HCT116 (cell line): ENCODE data around the gene ZNF655. TPM values are rescaled to one million over a fixed set of nuclear protein-coding genes. Genes with fewer than 3 reads are reported as not detected.

ENCODE experiments used
- ATAC-seq: fragments of 200-7000 bp; cut with Tn5 transposase; 2 replicates; pipeline ENCODE4 v1.9.1; 2020; ENCODE audit warnings: mild to moderate bottlenecking, moderate library complexity
- BruUV-seq: library from RNA; stranded (reverse); fragments of 400-500 nt; replicated peaks from 2 replicates; lab custom pipeline; 2021; lab: Mats Ljungman, UMichigan
- CTCF ChIA-PET: fragments of 300-600 bp; sonication (Branson Sonifier 250); formaldehyde crosslinking; loops from one replicate; lab custom pipeline; 2021; ENCODE audit warnings: antibody characterized with exemption; lab: Charles Lee
- POLR2A ChIA-PET: fragments of 300-600, 350-600 bp; sonication (Branson Sonifier 250); formaldehyde crosslinking; loops from one replicate; lab custom pipeline; 2021; ENCODE audit warnings: antibody characterized with exemption; lab: Charles Lee
- RAD21 ChIA-PET, 2 experiments: fragments of 300-600 bp; sonication (Branson Sonifier 250); formaldehyde crosslinking; loops; one replicate each; lab custom pipeline; 2023; ENCODE audit warnings: low total read pairs in 2 of 2; ENCODE audit not compliant: uncharacterized antibody in 2 of 2, unreplicated experiment in 2 of 2, low non-redundant PET in 1 of 2; lab: Charles Lee
- DNase-seq: peaks from one replicate; pipeline ENCODE4 v3.0.0-alpha.2; 2010; ENCODE audit warnings: low read depth, low spot score
- H2AFZ ChIP-seq: fragments of 200-600 bp; shearing (Covaris generic), sonication (generic); 2 replicates; pipeline ENCODE4 v1.6.1; 2017; ENCODE audit warnings: low read depth, mixed run types, mixed read lengths, antibody characterized with exemption, low read length; ENCODE audit not compliant: poor library complexity, severe bottlenecking
- H3K27ac ChIP-seq: 2 replicates; pipeline ENCODE4 v1.5.1; 2012; ENCODE audit warnings: low read depth, low read length
- H3K27me3 ChIP-seq: fragments of 200-600 bp; sonication (generic); 2 replicates; pipeline ENCODE4 v1.6.1; 2016; ENCODE audit warnings: mixed run types, low read length, mixed read lengths; ENCODE audit not compliant: insufficient read depth
- H3K36me3 ChIP-seq, 2 experiments: fragments of 200-500 bp in 1 of 2; fragments of 200-600 bp in 1 of 2; sonication (Bioruptor generic) in 1 of 2; sonication (generic) in 1 of 2; 2 replicates each; pipeline versions ENCODE4 v1.5.1 to v1.6.1; 2014 to 2016; ENCODE audit warnings: low read length in 2 of 2, inconsistent platforms in 1 of 2, mixed read lengths in 1 of 2, mixed run types in 1 of 2; ENCODE audit not compliant: insufficient read depth in 2 of 2, control insufficient read depth in 1 of 2
- H3K4me1 ChIP-seq, 2 experiments: fragments of 200-600 bp in 1 of 2; sonication (generic) in 1 of 2; 2 replicates each; pipeline versions ENCODE4 v1.5.1 to v1.6.1; 2012 to 2017; ENCODE audit warnings: low read length in 2 of 2, inconsistent platforms in 1 of 2, mild to moderate bottlenecking in 1 of 2, mixed read lengths in 1 of 2, mixed run types in 1 of 2, moderate library complexity in 1 of 2; ENCODE audit not compliant: insufficient read depth in 2 of 2, control insufficient read depth in 1 of 2
- H3K4me2 ChIP-seq: fragments of 200-600 bp; sonication (generic); 2 replicates; pipeline ENCODE4 v1.6.1; 2017; ENCODE audit warnings: mixed run types, low read length, mixed read lengths
- H3K4me3 ChIP-seq, 2 experiments: fragments of 200-600 bp in 1 of 2; sonication (generic) in 1 of 2; replicated peaks in 1 of 2; 2 replicates each; pipeline ENCODE4 v1.5.1; 2011 to 2016; ENCODE audit warnings: low read length in 2 of 2, control low read depth in 1 of 2, low read depth in 1 of 2, mild to moderate bottlenecking in 1 of 2, mixed read lengths in 1 of 2, mixed run types in 1 of 2
- H3K79me2 ChIP-seq: fragments of 200-600 bp; sonication (generic); 2 replicates; pipeline ENCODE4 v1.6.1; 2017; ENCODE audit warnings: mild to moderate bottlenecking, mixed run types, low read length, moderate library complexity, mixed read lengths; ENCODE audit not compliant: insufficient read depth
- H3K9ac ChIP-seq: fragments of 200-600 bp; sonication (generic); 2 replicates; pipeline ENCODE4 v1.6.1; 2016; ENCODE audit warnings: low read length, mixed read lengths
- H3K9me2 ChIP-seq: fragments of 200-600 bp; sonication (generic), shearing (Covaris generic); 2 replicates; pipeline ENCODE4 v1.6.1; 2017; ENCODE audit warnings: mixed run types, mild to moderate bottlenecking, moderate library complexity; ENCODE audit not compliant: insufficient read depth
- H3K9me3 ChIP-seq, 2 experiments: fragments of 200-500 bp in 1 of 2; fragments of 200-600 bp in 1 of 2; sonication (Bioruptor generic) in 1 of 2; sonication (generic) in 1 of 2; 2 replicates each; pipeline ENCODE4 v1.6.1; 2014 to 2017; ENCODE audit warnings: low read length in 2 of 2, mixed read lengths in 2 of 2, inconsistent platforms in 1 of 2, low read depth in 1 of 2, mild to moderate bottlenecking in 1 of 2, mixed run types in 1 of 2, moderate library complexity in 1 of 2; ENCODE audit not compliant: control insufficient read depth in 1 of 2, insufficient read depth in 1 of 2
- H4K20me1 ChIP-seq: fragments of 200-600 bp; sonication (generic), shearing (Covaris generic); 2 replicates; pipeline ENCODE4 v1.6.1; 2017; ENCODE audit warnings: mixed run types, mild to moderate bottlenecking, moderate library complexity; ENCODE audit not compliant: insufficient read depth
- ELF1 ChIP-seq: IDR thresholded peaks from 2 replicates; pipeline ENCODE4 v1.6.1; 2012; ENCODE audit warnings: low read depth, borderline replicate concordance
- EZH2phosphoT487 ChIP-seq: fragments of 200-600 bp; IDR thresholded peaks from 2 replicates; pipeline ENCODE4 v1.6.1; 2018; ENCODE audit warnings: antibody characterized with exemption, borderline replicate concordance
- POLR2A ChIP-seq: IDR thresholded peaks from 2 replicates; pipeline ENCODE4 v1.7.0; 2011; ENCODE audit warnings: borderline replicate concordance; ENCODE audit not compliant: insufficient read depth, insufficient read length; ENCODE audit errors: extremely low read depth
- SIN3A ChIP-seq: IDR thresholded peaks from 2 replicates; pipeline ENCODE4 v1.6.1; 2012; ENCODE audit warnings: low read depth
- SRF ChIP-seq: IDR thresholded peaks from 2 replicates; pipeline ENCODE4 v1.6.1; 2012; ENCODE audit warnings: low read depth
- TCF7L2 ChIP-seq: IDR thresholded peaks from 2 replicates; pipeline ENCODE4 v1.7.0; 2011; ENCODE audit warnings: borderline replicate concordance, inconsistent platforms; ENCODE audit not compliant: insufficient read depth, insufficient read length; ENCODE audit errors: extremely low read depth
- intact Hi-C: fragments of 100-400 bp; cut with micrococcal nuclease; formaldehyde crosslinking; loops from 2 replicates; pipeline ENCODE4 v1.10.0; 2022
- total RNA-seq: library from RNA; stranded (reverse); gene quantifications from one replicate; pipeline ENCODE4 v1.2.1, GENCODE V29; 2021; ENCODE audit not compliant: unreplicated experiment
- TF ChIP-seq, protein P1 (sequence below): IDR thresholded peaks from 2 replicates; pipeline ENCODE4 v1.6.1; 2011; ENCODE audit warnings: mild to moderate bottlenecking, low read length, moderate library complexity; ENCODE audit not compliant: insufficient replicate concordance; ENCODE audit errors: extremely low read depth
- TF ChIP-seq, protein P2 (sequence below): IDR thresholded peaks from 2 replicates; pipeline ENCODE4 v1.6.1; 2012; ENCODE audit warnings: low read depth

Gene ZNF655
- total RNA-seq, 1 experiment from 2014 or later = 45.0 TPM

GRCh38 chr7:99557940-99558305 is 519 bp upstream of the ZNF655 start:
- H3K27ac ChIP-seq = peak overlapping the region; percentile 93
- H3K4me3 ChIP-seq = peak overlapping the region; percentile 90 to 95
- H3K79me2 ChIP-seq = peaks cover 58% of the 10 kb centered on the region
- H3K36me3 ChIP-seq = peaks cover 12 to 23% of the 10 kb centered on the region in 2 experiments
- ChIA-PET POLR2A (interaction anchor here (0.7 to 1.4 kb wide), 7 partner anchors 14 to 850 kb away, joined by 3 to 8 read pairs (median 3); partner anchors contain the start of genes BUD31, ZKSCAN5 and ZSCAN25), CTCF (no interaction called here), RAD21 (no interaction called here)
- H2AFZ ChIP-seq = no peak overlapping the region
- H3K9ac ChIP-seq = peak overlapping the region; percentile 96
- BruUV-seq = no TSS peak
- peaks cover 22 to 42% of the 10 kb centered on the region in 2 experiments for H3K4me1 ChIP-seq
- H3K27me3 ChIP-seq = no peaks in the 10 kb centered on the region
- no peaks in the 10 kb centered on the region for H4K20me1 ChIP-seq
- peak overlapping the region; percentile 79 for H3K4me2 ChIP-seq
- intact Hi-C loops = loop anchor here (5.0 kb wide), 1 partner anchor 59 kb away; the partner anchor contains the start of gene ZSCAN25
- H3K9me2 ChIP-seq = no peaks in the 10 kb centered on the region
- H3K9me3 ChIP-seq = no peaks in the 10 kb centered on the region
- no peak for DNase-seq
- TF ChIP-seq, protein P1, sequence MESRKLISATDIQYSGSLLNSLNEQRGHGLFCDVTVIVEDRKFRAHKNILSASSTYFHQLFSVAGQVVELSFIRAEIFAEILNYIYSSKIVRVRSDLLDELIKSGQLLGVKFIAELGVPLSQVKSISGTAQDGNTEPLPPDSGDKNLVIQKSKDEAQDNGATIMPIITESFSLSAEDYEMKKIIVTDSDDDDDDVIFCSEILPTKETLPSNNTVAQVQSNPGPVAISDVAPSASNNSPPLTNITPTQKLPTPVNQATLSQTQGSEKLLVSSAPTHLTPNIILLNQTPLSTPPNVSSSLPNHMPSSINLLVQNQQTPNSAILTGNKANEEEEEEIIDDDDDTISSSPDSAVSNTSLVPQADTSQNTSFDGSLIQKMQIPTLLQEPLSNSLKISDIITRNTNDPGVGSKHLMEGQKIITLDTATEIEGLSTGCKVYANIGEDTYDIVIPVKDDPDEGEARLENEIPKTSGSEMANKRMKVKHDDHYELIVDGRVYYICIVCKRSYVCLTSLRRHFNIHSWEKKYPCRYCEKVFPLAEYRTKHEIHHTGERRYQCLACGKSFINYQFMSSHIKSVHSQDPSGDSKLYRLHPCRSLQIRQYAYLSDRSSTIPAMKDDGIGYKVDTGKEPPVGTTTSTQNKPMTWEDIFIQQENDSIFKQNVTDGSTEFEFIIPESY = no peak
- no peak for TF ChIP-seq ELF1
- no peak for TF ChIP-seq SIN3A
- no peak for TF ChIP-seq POLR2A
- no peak for TF ChIP-seq EZH2phosphoT487
- no peak for TF ChIP-seq SRF
- TF ChIP-seq TCF7L2 = no peak
- TF ChIP-seq, protein P2, sequence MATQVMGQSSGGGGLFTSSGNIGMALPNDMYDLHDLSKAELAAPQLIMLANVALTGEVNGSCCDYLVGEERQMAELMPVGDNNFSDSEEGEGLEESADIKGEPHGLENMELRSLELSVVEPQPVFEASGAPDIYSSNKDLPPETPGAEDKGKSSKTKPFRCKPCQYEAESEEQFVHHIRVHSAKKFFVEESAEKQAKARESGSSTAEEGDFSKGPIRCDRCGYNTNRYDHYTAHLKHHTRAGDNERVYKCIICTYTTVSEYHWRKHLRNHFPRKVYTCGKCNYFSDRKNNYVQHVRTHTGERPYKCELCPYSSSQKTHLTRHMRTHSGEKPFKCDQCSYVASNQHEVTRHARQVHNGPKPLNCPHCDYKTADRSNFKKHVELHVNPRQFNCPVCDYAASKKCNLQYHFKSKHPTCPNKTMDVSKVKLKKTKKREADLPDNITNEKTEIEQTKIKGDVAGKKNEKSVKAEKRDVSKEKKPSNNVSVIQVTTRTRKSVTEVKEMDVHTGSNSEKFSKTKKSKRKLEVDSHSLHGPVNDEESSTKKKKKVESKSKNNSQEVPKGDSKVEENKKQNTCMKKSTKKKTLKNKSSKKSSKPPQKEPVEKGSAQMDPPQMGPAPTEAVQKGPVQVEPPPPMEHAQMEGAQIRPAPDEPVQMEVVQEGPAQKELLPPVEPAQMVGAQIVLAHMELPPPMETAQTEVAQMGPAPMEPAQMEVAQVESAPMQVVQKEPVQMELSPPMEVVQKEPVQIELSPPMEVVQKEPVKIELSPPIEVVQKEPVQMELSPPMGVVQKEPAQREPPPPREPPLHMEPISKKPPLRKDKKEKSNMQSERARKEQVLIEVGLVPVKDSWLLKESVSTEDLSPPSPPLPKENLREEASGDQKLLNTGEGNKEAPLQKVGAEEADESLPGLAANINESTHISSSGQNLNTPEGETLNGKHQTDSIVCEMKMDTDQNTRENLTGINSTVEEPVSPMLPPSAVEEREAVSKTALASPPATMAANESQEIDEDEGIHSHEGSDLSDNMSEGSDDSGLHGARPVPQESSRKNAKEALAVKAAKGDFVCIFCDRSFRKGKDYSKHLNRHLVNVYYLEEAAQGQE = no peak
- ATAC-seq = peak; percentile 56
